SKM-1 treated with dmso at 0.1 percent for 144 hours (cell line): Measurements from ENCODE around the gene LMAN1L.
A peak's percentile ranks its signal among the peaks of the same experiment; 100 is the strongest.
"Not testable (repeated sequence)": the region's sequence is repeated elsewhere in the genome, so short reads cannot be mapped to it uniquely, and the experiment has no call there.

Experiments used
- DNase-seq: peaks from one replicate; lab custom pipeline; 2025; ENCODE audit not compliant: unreplicated experiment; lab: John Stamatoyannopoulos, UW

LMAN1L gene

GRCh38 chr15:74782259-74783071 lies 30.2 kb upstream of the LMAN1L start:
- peak; percentile 20 for DNase-seq

GRCh38 chr15:74783072-74783807 lies 29.4 kb upstream of the LMAN1L start:
- peak; percentile 76 for DNase-seq

- no peak for DNase-seq
These were observed 28.8 kb upstream of the LMAN1L start for GRCh38 chr15:74783808-74784175.

GRCh38 chr15:74784426-74785193 lies 28.0 kb upstream of the LMAN1L start:
- DNase-seq = no peak

- DNase-seq = no peak
These were observed 27.2 kb upstream of the LMAN1L start for GRCh38 chr15:74785194-74786032.

- not testable (repeated sequence) for DNase-seq
These were observed 26.6 kb upstream of the LMAN1L start for GRCh38 chr15:74786081-74786480.

- DNase-seq = no peak
These were observed 26.0 kb upstream of the LMAN1L start for GRCh38 chr15:74786551-74787165.

GRCh38 chr15:74787251-74788041 lies 25.2 kb upstream of the LMAN1L start:
- peak; percentile 99 for DNase-seq

- peak; percentile 67 for DNase-seq
These were observed 24.5 kb upstream of the LMAN1L start for GRCh38 chr15:74788042-74788682.

GRCh38 chr15:74788683-74789151 lies 23.9 kb upstream of the LMAN1L start:
- peak; percentile 25 for DNase-seq

GRCh38 chr15:74789171-74789631 lies 23.4 kb upstream of the LMAN1L start:
- no peak for DNase-seq

- DNase-seq = no peak
These were observed 22.9 kb upstream of the LMAN1L start for GRCh38 chr15:74789741-74790079.

GRCh38 chr15:74790080-74790916 lies 22.3 kb upstream of the LMAN1L start:
- peak; percentile 77 for DNase-seq

GRCh38 chr15:74791007-74791406 lies 21.6 kb upstream of the LMAN1L start:
- no peak for DNase-seq

GRCh38 chr15:74791667-74792066 lies 21.0 kb upstream of the LMAN1L start:
- DNase-seq = no peak

GRCh38 chr15:74792227-74793016 lies 20.2 kb upstream of the LMAN1L start:
- no peak for DNase-seq
